HEK293T (cell line): ENCODE results near the gene GPR152.
"Not testable (repeated sequence)": the region's sequence is repeated elsewhere in the genome, so short reads cannot be mapped to it uniquely, and the experiment has no call there.

Experiments used
- CTCF ChIA-PET: fragments of 350-600 bp; formaldehyde crosslinking; extraction: SDS; loops from one replicate; lab custom pipeline; 2021; ENCODE audit warnings: antibody characterized with exemption, inconsistent platforms; lab: Yijun Ruan, JAX
- POLR2A ChIA-PET: fragments of 350-600 bp; formaldehyde crosslinking; extraction: SDS; loops from one replicate; lab custom pipeline; 2020; ENCODE audit warnings: antibody characterized with exemption, inconsistent platforms; lab: Yijun Ruan, JAX
- DNase-seq: peaks from one replicate; pipeline ENCODE4 v3.0.0; 2012; ENCODE audit warnings: mixed read lengths; ENCODE audit errors: extremely low spot score
- ARNT ChIP-seq: fragments of 450-650 bp; IDR thresholded peaks from 2 replicates; pipeline ENCODE4 v1.6.1; 2017; ENCODE audit warnings: mild to moderate bottlenecking
- BHLHE40 ChIP-seq: fragments of 450-650 bp; IDR thresholded peaks from 2 replicates; pipeline ENCODE4 v1.6.1; 2016; ENCODE audit warnings: mild to moderate bottlenecking, moderate library complexity, borderline replicate concordance
- CTBP1 ChIP-seq: fragments of 450-650 bp; IDR thresholded peaks from 2 replicates; pipeline ENCODE4 v1.6.1; 2016; ENCODE audit warnings: borderline replicate concordance
- ELF4 ChIP-seq: fragments of 450-650 bp; IDR thresholded peaks from 2 replicates; pipeline ENCODE4 v1.6.1; 2017; ENCODE audit warnings: antibody characterized with exemption
- FOXA1 ChIP-seq: fragments of 450-650 bp; IDR thresholded peaks from 2 replicates; pipeline ENCODE4 v1.6.1; 2016; ENCODE audit warnings: mild to moderate bottlenecking
- FOXK2 ChIP-seq: fragments of 450-650 bp; IDR thresholded peaks from 2 replicates; pipeline ENCODE4 v1.6.1; 2016; ENCODE audit warnings: mild to moderate bottlenecking
- FOXM1 ChIP-seq: fragments of 450-650 bp; IDR thresholded peaks from 2 replicates; pipeline ENCODE4 v1.6.1; 2017; ENCODE audit warnings: mild to moderate bottlenecking, borderline replicate concordance
- HDGF ChIP-seq: fragments of 450-650 bp; IDR thresholded peaks from 2 replicates; pipeline ENCODE4 v1.6.1; 2017; ENCODE audit warnings: antibody characterized with exemption, borderline replicate concordance
- L3MBTL2 ChIP-seq: fragments of 450-650 bp; conservative IDR thresholded peaks from 2 replicates; pipeline ENCODE4 v1.6.1; 2016; ENCODE audit warnings: mild to moderate bottlenecking
- LEF1 ChIP-seq: fragments of 450-650 bp; IDR thresholded peaks from 2 replicates; pipeline ENCODE4 v1.6.1; 2017; ENCODE audit warnings: mild to moderate bottlenecking, borderline replicate concordance
- NFRKB ChIP-seq: fragments of 450-650 bp; IDR thresholded peaks from 2 replicates; pipeline ENCODE4 v1.6.1; 2016; ENCODE audit warnings: mild to moderate bottlenecking, moderate library complexity
- SP1 ChIP-seq: fragments of 450-650 bp; IDR thresholded peaks from 2 replicates; pipeline ENCODE4 v1.6.1; 2017
- SUZ12 ChIP-seq: fragments of 450-650 bp; IDR thresholded peaks from 2 replicates; pipeline ENCODE4 v1.6.1; 2016; ENCODE audit warnings: mild to moderate bottlenecking
- TARDBP ChIP-seq: fragments of 450-650 bp; IDR thresholded peaks from 2 replicates; pipeline ENCODE4 v1.6.1; 2016
- ZNF384 ChIP-seq: fragments of 450-650 bp; IDR thresholded peaks from 2 replicates; pipeline ENCODE4 v1.6.1; 2016
- TF ChIP-seq, protein P1 (sequence below): fragments of 450-650 bp; IDR thresholded peaks from 2 replicates; pipeline ENCODE4 v1.6.1; 2016

The GPR152 gene

GRCh38 chr11:67406420-67406968, 46.0 kb downstream of the GPR152 start:
- CTCF ChIA-PET, result interaction anchor here (1.0 kb wide), 1 partner anchor 62 kb away, joined by 3 read pairs; the partner anchor contains the start of gene TMEM134
- TF ChIP-seq ELF4 (no peak), TARDBP (no peak), HDGF (no peak)
- no peak for DNase-seq
- POLR2A ChIA-PET, result interaction anchor here (1.6 kb wide), 1 partner anchor 15 kb away, joined by 7 read pairs; the partner anchor contains the start of gene RAD9A

DNA sequence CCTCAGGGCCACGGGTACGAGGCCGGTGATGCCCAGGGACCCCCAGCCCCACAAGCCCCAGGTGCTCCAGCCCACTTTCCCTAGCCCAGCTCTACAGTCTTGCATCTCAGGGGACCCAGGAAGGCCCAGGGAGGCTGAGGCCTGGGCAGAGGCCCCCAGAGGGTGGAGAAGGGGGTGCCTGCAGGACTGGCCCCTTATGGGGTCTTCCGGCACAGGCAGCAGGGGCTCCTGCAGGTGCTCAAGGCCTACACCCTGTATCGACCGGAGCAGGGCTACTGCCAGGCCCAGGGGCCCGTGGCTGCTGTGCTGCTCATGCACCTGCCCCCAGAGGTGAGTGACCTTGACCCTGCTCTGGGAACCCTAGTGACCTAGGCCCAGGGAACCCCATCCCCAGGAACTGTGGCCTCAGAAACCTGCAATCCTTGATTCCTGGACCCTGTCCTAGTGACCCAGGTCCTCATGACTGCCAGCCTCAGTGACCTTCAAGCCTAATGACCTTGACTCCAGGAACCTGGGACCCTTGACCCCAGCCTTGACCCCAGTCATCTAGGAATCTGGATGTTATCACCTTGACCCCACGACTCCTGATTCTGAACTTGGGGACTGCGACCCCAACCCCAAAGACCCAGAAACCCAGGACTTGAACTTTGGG, 46.7 kb downstream of the GPR152 start:
- no peak for TF ChIP-seq LEF1
- no peak for TF ChIP-seq CTBP1
- no peak for TF ChIP-seq FOXM1
- TF ChIP-seq L3MBTL2, result no peak
- TF ChIP-seq, protein P1, sequence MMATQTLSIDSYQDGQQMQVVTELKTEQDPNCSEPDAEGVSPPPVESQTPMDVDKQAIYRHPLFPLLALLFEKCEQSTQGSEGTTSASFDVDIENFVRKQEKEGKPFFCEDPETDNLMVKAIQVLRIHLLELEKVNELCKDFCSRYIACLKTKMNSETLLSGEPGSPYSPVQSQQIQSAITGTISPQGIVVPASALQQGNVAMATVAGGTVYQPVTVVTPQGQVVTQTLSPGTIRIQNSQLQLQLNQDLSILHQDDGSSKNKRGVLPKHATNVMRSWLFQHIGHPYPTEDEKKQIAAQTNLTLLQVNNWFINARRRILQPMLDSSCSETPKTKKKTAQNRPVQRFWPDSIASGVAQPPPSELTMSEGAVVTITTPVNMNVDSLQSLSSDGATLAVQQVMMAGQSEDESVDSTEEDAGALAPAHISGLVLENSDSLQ, result no peak
- no peak for TF ChIP-seq HDGF
- no peak for TF ChIP-seq NFRKB
- no peak for TF ChIP-seq ELF4
- TF ChIP-seq TARDBP, result no peak
- TF ChIP-seq SUZ12, result no peak
- TF ChIP-seq BHLHE40, result no peak
- no peak for TF ChIP-seq ARNT
- ChIA-PET POLR2A (no interaction called here), CTCF (no interaction called here)
- DNase-seq, result no peak

GRCh38 chr11:67405196-67405567, 47.3 kb downstream of the GPR152 start:
- ChIA-PET CTCF (no interaction called here), POLR2A (interaction anchor here (1.3 kb wide), 1 partner anchor 13 kb away, joined by 4 read pairs; no protein-coding TSS in a partner anchor)
- TF ChIP-seq, protein P1, result no peak
- TF ChIP-seq BHLHE40 (no peak), L3MBTL2 (no peak), TARDBP (no peak)
- DNase-seq, result no peak

DNA sequence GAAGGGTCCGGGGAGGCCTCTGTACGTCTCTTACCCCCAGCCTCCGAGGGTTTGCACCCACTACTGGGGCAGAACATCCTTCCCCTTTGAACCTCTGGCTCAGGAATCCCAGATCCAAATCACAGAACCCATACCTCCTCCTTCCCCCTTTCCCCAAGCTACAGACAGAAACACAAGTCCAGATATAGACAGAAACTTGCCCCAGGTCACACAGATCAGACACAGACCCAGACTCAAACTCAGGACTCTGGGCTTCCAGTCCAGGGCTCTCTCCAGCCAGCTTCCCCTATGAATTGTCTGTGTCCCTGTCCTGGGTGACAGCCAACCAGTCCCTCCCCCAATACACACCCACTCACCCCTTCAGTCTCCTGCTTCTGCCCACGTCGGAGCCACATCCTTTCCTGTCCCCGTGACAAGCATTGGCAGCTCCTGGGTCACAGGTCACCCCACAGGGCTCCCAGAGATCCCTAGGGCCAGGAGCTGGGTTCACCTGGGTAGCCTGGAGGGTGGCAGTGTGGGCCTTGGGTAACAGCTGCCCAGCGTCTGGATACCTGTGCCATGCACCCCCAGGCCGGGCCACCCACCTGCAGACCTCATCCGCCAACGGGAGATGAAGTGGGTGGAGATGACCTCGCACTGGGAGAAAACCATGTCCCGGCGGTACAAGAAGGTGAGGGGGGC, 47.9 kb downstream of the GPR152 start:
- TF ChIP-seq, protein P1, result no peak
- TF ChIP-seq HDGF, result no peak
- TF ChIP-seq FOXK2, result no peak
- no peak for TF ChIP-seq FOXM1
- no peak for TF ChIP-seq ARNT
- no peak for TF ChIP-seq SP1
- TF ChIP-seq FOXA1, result no peak
- no peak for TF ChIP-seq ELF4
- TF ChIP-seq CTBP1, result no peak
- TF ChIP-seq TARDBP, result no peak
- TF ChIP-seq LEF1, result no peak
- no peak for TF ChIP-seq L3MBTL2
- TF ChIP-seq ZNF384, result no peak
- no peak for TF ChIP-seq SUZ12
- no peak for TF ChIP-seq BHLHE40
- no peak for TF ChIP-seq NFRKB
- POLR2A ChIA-PET, result interaction anchor here (0.9 to 1.3 kb wide), 3 partner anchors 12 to 23 kb away, joined by 3 to 5 read pairs (median 4); no protein-coding TSS in a partner anchor
- CTCF ChIA-PET, result no interaction called here
- no peak for DNase-seq

GRCh38 chr11:67403085-67403484, 49.4 kb downstream of the GPR152 start:
- POLR2A ChIA-PET, result interaction anchor here (3.9 to 4.2 kb wide), 2 partner anchors 12 to 16 kb away, joined by 42 to 50 read pairs; partner anchors contain the start of gene RAD9A

GRCh38 chr11:67402192-67402839, 50.2 kb downstream of the GPR152 start:
- DNase-seq, result not testable (repeated sequence)
- ChIA-PET POLR2A (interaction anchor here (0.6 to 4.2 kb wide), 22 partner anchors 10 to 180 kb away, joined by 3 to 50 read pairs (median 4); partner anchors contain the start of genes CORO1B, PTPRCAP, RAD9A and RPS6KB2), CTCF (interaction anchor here (1.0 to 2.0 kb wide), 4 partner anchors 21 to 85 kb away, joined by 3 to 5 read pairs (median 4); no protein-coding TSS in a partner anchor)

More at GRCh38 chr11:67403085-67403484, 49.4 kb downstream of the GPR152 start:
- CTCF ChIA-PET, DNase-seq: not testable (repeated sequence)
